H1 (cell line): ENCODE data around the gene LSM3. TPM values are rescaled to one million over a fixed set of nuclear protein-coding genes. Genes with fewer than 3 reads are reported as not detected.

Experiments
- CTBP2 ChIP-seq: IDR thresholded peaks from 2 replicates; pipeline ENCODE4 v1.7.0; 2011; ENCODE audit warnings: borderline replicate concordance, mild to moderate bottlenecking, moderate library complexity, mixed read lengths, low read length; ENCODE audit not compliant: insufficient read depth, insufficient read length
- SIN3A ChIP-seq, 2 experiments: IDR thresholded peaks in 1 of 2; conservative IDR thresholded peaks in 1 of 2; 2 replicates each; pipeline ENCODE4 v1.6.1; 2011 to 2012; ENCODE audit warnings: low read length in 2 of 2, improper control_type of control experiment in 1 of 2, low read depth in 1 of 2, mild to moderate bottlenecking in 1 of 2
- SUZ12 ChIP-seq: fragments of 200-600 bp; sonication (generic); IDR thresholded peaks from 2 replicates; pipeline ENCODE4 v1.6.1; 2012; ENCODE audit warnings: mild to moderate bottlenecking, inconsistent platforms, low read length, moderate library complexity, mixed read lengths
- TBP ChIP-seq: IDR thresholded peaks from 2 replicates; pipeline ENCODE4 v1.6.1; 2011; ENCODE audit warnings: low read depth, low read length, improper control_type of control experiment
- YY1 ChIP-seq: IDR thresholded peaks from 2 replicates; pipeline ENCODE4 v1.6.1; 2011; ENCODE audit warnings: low read depth, mild to moderate bottlenecking, low read length
- polyA plus RNA-seq, 7 experiments: library from polyadenylated mRNA; depleted of rRNA in 3 of 7; stranded (reverse) in 5 of 7; unstranded in 2 of 7; fragments of >200 nt in 5 of 7; fragments of 200-250 nt in 2 of 7; gene quantifications; 1 replicate in 5 of 7; 2 replicates in 1 of 7; 4 replicates in 1 of 7; pipeline versions ENCODE4 v1.2.1 to v1.2.3, GENCODE V29; 2011 to 2013; ENCODE audit warnings: missing spikeins in 2 of 7, mixed read lengths in 2 of 7
- total RNA-seq: library from RNA; stranded (reverse); fragmentation: NEBNext Ultra II Directional; extraction: Animal tissue kit (Norgen Biotek cat#: 25700); gene quantifications from 2 replicates; pipeline ENCODE4 v1.2.1, GENCODE V29; 2021

The LSM3 gene
- total and polyA plus RNA-seq, 2 of the 8 experiments (the other 6 are each of a cell fraction or from before 2014, with no cell fraction given) = 7.1 to 25.4 TPM

GRCh38 chr3:14141602-14142341 is 36.8 kb upstream of the LSM3 start (continued):
- TF ChIP-seq CTBP2 (no peak), TBP (no peak), SIN3A (conservative IDR thresholded peaks at IDR 0.05 in 1 of 2, IDR thresholded peaks at IDR 0.05 in 1 of 2; ENCODE audit: low read depth in 1 of 2, low read length in 2 of 2) (no peak), SUZ12 (no peak), YY1 (no peak)
- TF ChIP-seq, all 59 proteins: peak for 0
